SU-DHL-6 (cell line): ENCODE data around the gene DBN1.

ENCODE experiments used
- H2AFZ ChIP-seq: fragments of 200-600 bp; sonication (generic); 2 replicates; pipeline ENCODE4 v1.6.1; 2014; ENCODE audit warnings: low read depth, mild to moderate bottlenecking, moderate library complexity, mixed read lengths, antibody characterized with exemption, low read length; ENCODE audit not compliant: severe bottlenecking
- H3F3A ChIP-seq: fragments of 200-600 bp; shearing (Covaris generic); 2 replicates; pipeline ENCODE4 v1.6.0; 2016; ENCODE audit warnings: antibody characterized with exemption, mild to moderate bottlenecking; ENCODE audit not compliant: insufficient read depth
- H3K27ac ChIP-seq: fragments of 200-600 bp; sonication (generic); 2 replicates; pipeline ENCODE4 v1.5.1; 2016; ENCODE audit warnings: low read depth, mild to moderate bottlenecking, low read length, moderate library complexity, mixed read lengths
- H3K27me3 ChIP-seq: fragments of 200-600 bp; sonication (generic), shearing (Covaris generic); 2 replicates; pipeline ENCODE4 v1.6.0; 2014; ENCODE audit warnings: mild to moderate bottlenecking, low read length
- H3K36me3 ChIP-seq: fragments of 200-600 bp; sonication (generic); 2 replicates; pipeline ENCODE4 v1.6.1; 2014; ENCODE audit warnings: mild to moderate bottlenecking, low read length, mixed read lengths
- H3K4me2 ChIP-seq: fragments of 300-600, 200-600 bp; shearing (Covaris generic), sonication (generic); 2 replicates; pipeline ENCODE4 v1.6.0; 2014; ENCODE audit warnings: low read length, low read depth, mild to moderate bottlenecking; ENCODE audit not compliant: poor library complexity, severe bottlenecking
- H3K4me3 ChIP-seq: fragments of 200-600 bp; sonication (generic); 2 replicates; pipeline ENCODE4 v1.5.1; 2014; ENCODE audit warnings: antibody characterized with exemption, low read length, mild to moderate bottlenecking, mixed read lengths; ENCODE audit not compliant: insufficient read depth, poor library complexity, severe bottlenecking
- H3K79me2 ChIP-seq: fragments of 200-600 bp; sonication (generic); 2 replicates; pipeline ENCODE4 v1.6.1; 2014; ENCODE audit warnings: mild to moderate bottlenecking, low read length, moderate library complexity; ENCODE audit not compliant: insufficient read depth
- H3K9ac ChIP-seq: fragments of 200-600 bp; sonication (generic); 2 replicates; pipeline ENCODE4 v1.7.0; 2014; ENCODE audit warnings: mild to moderate bottlenecking, low read length
- H3K9me2 ChIP-seq: fragments of 200-600 bp; sonication (generic); replicated peaks from 2 replicates; pipeline ENCODE4 v1.6.1; 2014; ENCODE audit warnings: low read length; ENCODE audit not compliant: insufficient read depth
- H3K9me3 ChIP-seq: fragments of 200-600 bp; sonication (generic); 2 replicates; pipeline ENCODE4 v1.6.1; 2014; ENCODE audit warnings: low read length, mixed read lengths; ENCODE audit not compliant: insufficient read depth
- H4K20me1 ChIP-seq: fragments of 200-600 bp; sonication (generic); 2 replicates; pipeline ENCODE4 v1.6.1; 2014; ENCODE audit warnings: low read depth, mild to moderate bottlenecking, antibody characterized with exemption, low read length, moderate library complexity, mixed read lengths
- EZH2phosphoT487 ChIP-seq: fragments of 200-600 bp; sonication (generic), shearing (Covaris generic); conservative IDR thresholded peaks from 2 replicates; pipeline ENCODE4 v1.6.1; 2018; ENCODE audit warnings: mild to moderate bottlenecking, antibody characterized with exemption, low read length, moderate library complexity, mixed read lengths
- TF ChIP-seq, protein P1 (sequence below): fragments of 200-600 bp; sonication (generic); IDR thresholded peaks from one replicate; pipeline ENCODE4 v1.5.1; 2017; ENCODE audit warnings: antibody characterized with exemption, mild to moderate bottlenecking, low read length, moderate library complexity; ENCODE audit not compliant: insufficient read depth, poor library complexity, severe bottlenecking

DBN1 gene

DNA sequence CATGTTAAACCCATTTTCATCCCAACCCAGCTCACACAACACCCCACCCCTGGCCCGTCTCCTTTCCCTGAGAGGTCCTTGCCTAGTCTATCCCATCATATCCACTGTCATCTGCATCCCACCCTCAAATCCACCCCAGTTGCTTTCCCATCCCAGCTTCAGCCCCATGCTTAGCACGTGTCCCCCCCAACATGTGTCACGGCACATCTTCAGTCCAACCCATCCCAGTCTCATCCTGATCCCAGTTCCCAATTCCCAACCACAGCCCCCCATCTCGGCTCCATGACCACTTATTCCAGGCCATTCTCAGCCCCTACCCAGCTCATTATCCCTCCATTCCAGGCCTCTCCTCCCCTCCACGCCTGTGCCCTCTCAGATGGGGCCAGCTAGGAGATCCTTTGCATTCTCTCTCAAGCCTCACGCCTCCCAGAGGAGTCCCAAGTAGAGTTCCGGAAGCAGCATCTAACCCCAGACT is 605 bp upstream of the DBN1 start:
- H3F3A ChIP-seq, result no peaks in the 10 kb centered on the region; the same call in 1 of the 2 replicates
- no peak overlapping the region for H2AFZ ChIP-seq
- no peak overlapping the region for H3K9ac ChIP-seq
- H3K9me2 ChIP-seq, result no peaks in the 10 kb centered on the region
- H3K79me2 ChIP-seq, result peaks cover 13% of the 10 kb centered on the region
- H3K9me3 ChIP-seq, result no peaks in the 10 kb centered on the region
- no peaks in the 10 kb centered on the region for H3K27me3 ChIP-seq
- no peaks in the 10 kb centered on the region for H4K20me1 ChIP-seq
- TF ChIP-seq, protein P1, sequence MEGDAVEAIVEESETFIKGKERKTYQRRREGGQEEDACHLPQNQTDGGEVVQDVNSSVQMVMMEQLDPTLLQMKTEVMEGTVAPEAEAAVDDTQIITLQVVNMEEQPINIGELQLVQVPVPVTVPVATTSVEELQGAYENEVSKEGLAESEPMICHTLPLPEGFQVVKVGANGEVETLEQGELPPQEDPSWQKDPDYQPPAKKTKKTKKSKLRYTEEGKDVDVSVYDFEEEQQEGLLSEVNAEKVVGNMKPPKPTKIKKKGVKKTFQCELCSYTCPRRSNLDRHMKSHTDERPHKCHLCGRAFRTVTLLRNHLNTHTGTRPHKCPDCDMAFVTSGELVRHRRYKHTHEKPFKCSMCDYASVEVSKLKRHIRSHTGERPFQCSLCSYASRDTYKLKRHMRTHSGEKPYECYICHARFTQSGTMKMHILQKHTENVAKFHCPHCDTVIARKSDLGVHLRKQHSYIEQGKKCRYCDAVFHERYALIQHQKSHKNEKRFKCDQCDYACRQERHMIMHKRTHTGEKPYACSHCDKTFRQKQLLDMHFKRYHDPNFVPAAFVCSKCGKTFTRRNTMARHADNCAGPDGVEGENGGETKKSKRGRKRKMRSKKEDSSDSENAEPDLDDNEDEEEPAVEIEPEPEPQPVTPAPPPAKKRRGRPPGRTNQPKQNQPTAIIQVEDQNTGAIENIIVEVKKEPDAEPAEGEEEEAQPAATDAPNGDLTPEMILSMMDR, result no peak
- no peak overlapping the region for H3K4me2 ChIP-seq
- no peak overlapping the region for H3K4me3 ChIP-seq
- H3K36me3 ChIP-seq, result no peaks in the 10 kb centered on the region
- no peak overlapping the region for H3K27ac ChIP-seq

DNA sequence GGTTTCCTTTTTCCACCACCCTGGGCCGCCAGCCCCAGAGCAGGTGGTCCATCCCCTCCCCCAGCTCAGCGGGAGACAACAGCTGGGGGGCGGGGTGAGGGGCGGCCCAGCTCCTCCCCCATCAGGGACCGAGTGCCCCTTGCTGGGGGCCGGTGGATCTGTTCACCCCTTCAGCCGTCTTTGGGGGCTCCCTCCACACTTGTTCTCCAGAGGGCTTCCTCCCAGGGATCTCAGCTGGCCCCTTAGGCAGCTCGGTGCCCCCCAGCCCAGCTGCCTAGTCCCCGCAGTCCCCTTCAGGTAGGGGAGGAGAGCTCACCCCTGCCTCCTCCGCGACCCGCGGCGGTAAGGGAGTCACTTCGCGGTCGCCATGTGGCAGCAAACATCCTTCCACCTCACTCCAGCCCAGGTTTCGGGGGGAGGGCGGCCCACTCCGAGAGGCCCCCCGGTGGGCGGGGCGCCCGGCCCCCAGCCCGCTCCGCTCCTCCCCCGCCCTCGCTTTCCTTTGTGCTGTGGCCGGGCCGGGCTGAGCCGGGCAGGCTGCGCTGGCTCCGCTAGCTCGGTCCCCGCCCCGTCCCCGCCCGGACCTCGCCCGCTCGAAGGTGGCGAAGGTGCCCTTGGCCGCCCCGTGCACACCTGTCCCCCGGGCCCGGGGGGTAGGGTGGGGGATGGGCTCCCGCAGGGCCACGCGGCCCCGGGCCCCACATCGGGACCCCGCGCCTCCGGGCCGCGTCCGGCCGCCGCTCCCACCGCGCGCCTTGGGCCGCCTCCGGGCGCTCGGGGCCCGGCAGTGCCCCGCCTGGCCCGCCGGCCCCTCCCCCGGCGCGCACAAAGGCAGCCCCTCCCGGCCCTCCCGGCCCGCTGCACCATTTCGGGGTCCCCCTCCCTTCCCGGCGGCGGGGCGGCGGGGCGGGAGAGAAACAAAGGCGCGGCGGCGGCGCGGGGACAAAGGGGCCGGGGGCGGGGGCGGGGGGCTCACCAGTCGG is 683 bp downstream of the DBN1 start:
- Histone ChIP-seq H3K27ac (peak overlapping the region; percentile 61), H4K20me1 (no peaks in the 10 kb centered on the region), H3K4me3 (peak overlapping the region; percentile 75), H3K4me2 (peak overlapping the region; percentile 78), H3K9me2 (no peaks in the 10 kb centered on the region), H3K36me3 (no peaks in the 10 kb centered on the region), H2AFZ (peak overlapping the region; percentile 16), H3K79me2 (peaks cover 13% of the 10 kb centered on the region), H3K9me3 (no peaks in the 10 kb centered on the region), H3K9ac (peak overlapping the region; percentile 77), H3K27me3 (no peaks in the 10 kb centered on the region), H3F3A (no peaks in the 10 kb centered on the region; the same call in 1 of the 2 replicates)
- TF ChIP-seq EZH2phosphoT487, result no peak
- TF ChIP-seq, protein P1, result no peak

DNA sequence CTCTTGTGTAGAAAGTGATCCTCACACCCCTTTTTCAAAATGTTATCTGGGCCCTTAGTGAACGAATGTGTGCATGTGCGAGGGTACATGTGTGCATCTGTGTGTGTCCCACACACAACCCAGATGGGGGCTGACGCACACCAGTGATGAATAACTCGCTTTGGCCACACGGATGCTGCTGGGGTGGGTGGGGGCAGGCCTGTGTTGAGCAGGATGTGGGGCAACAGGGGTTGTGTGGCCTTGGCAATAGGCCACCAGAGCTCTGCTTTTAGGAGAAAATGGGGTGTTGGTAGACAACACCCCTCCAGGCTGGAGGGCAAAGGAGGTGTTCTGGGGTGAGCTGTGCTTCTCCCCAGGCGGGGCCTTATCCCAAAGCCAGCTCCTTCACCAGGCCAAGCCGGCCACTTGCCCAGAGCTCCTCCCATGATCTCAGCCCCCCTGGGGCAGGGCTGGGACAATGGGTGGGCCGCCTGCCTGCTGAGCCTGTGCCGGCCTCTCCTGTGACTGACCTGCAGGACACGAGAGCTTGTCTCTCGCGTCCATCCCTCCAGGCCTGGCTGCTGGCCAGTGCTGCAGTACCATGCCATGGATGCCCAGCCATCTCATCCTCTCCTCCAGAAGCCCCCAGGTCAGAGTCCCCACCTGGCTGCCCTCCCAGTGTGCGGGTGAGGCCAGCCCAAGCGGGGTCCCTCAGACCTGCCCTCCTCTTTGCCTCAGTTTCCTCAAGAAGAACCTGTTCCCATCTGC is 1.7 kb downstream of the DBN1 start:
- Histone ChIP-seq H3K4me2 (peak overlapping the region; percentile 78), H2AFZ (no peak overlapping the region), H3K9me2 (no peaks in the 10 kb centered on the region), H3K27me3 (no peaks in the 10 kb centered on the region), H3F3A (no peaks in the 10 kb centered on the region; the same call in 1 of the 2 replicates), H4K20me1 (no peaks in the 10 kb centered on the region), H3K79me2 (peaks cover 13% of the 10 kb centered on the region), H3K36me3 (no peaks in the 10 kb centered on the region), H3K27ac (peak overlapping the region; percentile 61), H3K9me3 (no peaks in the 10 kb centered on the region), H3K4me3 (peak overlapping the region; percentile 75), H3K9ac (peak overlapping the region; percentile 77)
- no peak for TF ChIP-seq EZH2phosphoT487
- TF ChIP-seq, protein P1, result no peak
